IMR-90 (cell line): ENCODE data around the gene MOV10. TPM values are rescaled to one million over a fixed set of nuclear protein-coding genes. Genes with fewer than 3 reads are reported as not detected.

Experiments used
- ATAC-seq: fragments of 200-7000 bp; cut with Tn5 transposase; 2 replicates; pipeline ENCODE4 v1.9.1; 2020; ENCODE audit warnings: low read depth, mild to moderate bottlenecking, moderate library complexity
- BruUV-seq: library from RNA; stranded (reverse); fragments of 400-500 nt; replicated peaks from 2 replicates; lab custom pipeline; 2021; lab: Mats Ljungman, UMichigan
- CTCF ChIA-PET: fragments of 300-600 bp; formaldehyde crosslinking; extraction: SDS; loops from one replicate; lab custom pipeline; 2021; ENCODE audit warnings: antibody characterized with exemption; lab: Yijun Ruan, JAX
- POLR2A ChIA-PET: fragments of 300-600 bp; sonication (Branson Sonifier 250); formaldehyde crosslinking; loops from one replicate; lab custom pipeline; 2022; ENCODE audit warnings: antibody characterized with exemption; ENCODE audit not compliant: unreplicated experiment; lab: Charles Lee
- DNase-seq: peaks from one replicate; pipeline ENCODE4 v3.0.0; 2013
- H2AFZ ChIP-seq: replicated peaks from 2 replicates; pipeline ENCODE3; 2013; ENCODE audit warnings: low read length, mild to moderate bottlenecking; ENCODE audit not compliant: poor library complexity
- H2AK5ac ChIP-seq: 2 replicates; pipeline ENCODE4 v1.6.1; 2013; ENCODE audit warnings: low read depth, low read length, inconsistent platforms
- H2AK9ac ChIP-seq: replicated peaks from 2 replicates; pipeline ENCODE3; 2013; ENCODE audit warnings: mild to moderate bottlenecking, low read depth, low read length, moderate library complexity; ENCODE audit not compliant: poor library complexity
- H2BK120ac ChIP-seq: 2 replicates; pipeline ENCODE4 v1.6.1; 2013; ENCODE audit warnings: low read depth, low read length, inconsistent platforms
- H2BK15ac ChIP-seq: 3 replicates; pipeline ENCODE4 v1.6.1; 2013; ENCODE audit warnings: low read depth, low read length, inconsistent platforms
- H2BK20ac ChIP-seq: 2 replicates; pipeline ENCODE4 v1.6.1; 2013; ENCODE audit warnings: low read depth, mild to moderate bottlenecking, inconsistent platforms, low read length, moderate library complexity
- H2BK5ac ChIP-seq: 2 replicates; pipeline ENCODE4 v1.6.1; 2013; ENCODE audit warnings: mild to moderate bottlenecking, low read depth, low read length, inconsistent platforms; ENCODE audit not compliant: poor library complexity, severe bottlenecking
- H3K14ac ChIP-seq: replicated peaks from 2 replicates; pipeline ENCODE4 v1.6.1; 2013; ENCODE audit warnings: low read depth, low read length, inconsistent platforms
- H3K18ac ChIP-seq: 2 replicates; pipeline ENCODE4 v1.6.1; 2013; ENCODE audit warnings: low read depth, low read length, control low read depth
- H3K23ac ChIP-seq: 2 replicates; pipeline ENCODE4 v1.6.1; 2013; ENCODE audit warnings: low read depth, low read length, inconsistent platforms
- H3K27ac ChIP-seq: 2 replicates; pipeline ENCODE4 v1.5.1; 2013; ENCODE audit warnings: mild to moderate bottlenecking, control low read depth, low read length; ENCODE audit not compliant: insufficient read depth
- H3K27me3 ChIP-seq: 2 replicates; pipeline ENCODE4 v1.6.1; 2013; ENCODE audit warnings: low read length; ENCODE audit not compliant: control insufficient read depth, insufficient read depth
- H3K36me3 ChIP-seq: 2 replicates; pipeline ENCODE4 v1.6.1; 2013; ENCODE audit warnings: low read length, mixed read lengths; ENCODE audit not compliant: control insufficient read depth, insufficient read depth
- H3K4ac ChIP-seq: 2 replicates; pipeline ENCODE4 v1.6.1; 2013; ENCODE audit warnings: low read depth, low read length, inconsistent platforms
- H3K4me1 ChIP-seq: 2 replicates; pipeline ENCODE4 v1.6.1; 2013; ENCODE audit warnings: low read length, mixed read lengths; ENCODE audit not compliant: control insufficient read depth, insufficient read depth
- H3K4me2 ChIP-seq: 2 replicates; pipeline ENCODE4 v1.6.1; 2013; ENCODE audit warnings: low read depth, mild to moderate bottlenecking, control low read depth, low read length, moderate library complexity
- H3K4me3 ChIP-seq: 2 replicates; pipeline ENCODE4 v1.5.1; 2013; ENCODE audit warnings: low read depth, mild to moderate bottlenecking, control low read depth, low read length, moderate library complexity; ENCODE audit not compliant: insufficient read depth
- H3K56ac ChIP-seq: 2 replicates; pipeline ENCODE4 v1.6.1; 2013; ENCODE audit warnings: low read length, inconsistent platforms; ENCODE audit not compliant: insufficient read depth; ENCODE audit errors: extremely low read depth
- H3K79me1 ChIP-seq, 2 experiments: 2 replicates each; pipeline ENCODE4 v1.6.1; 2013; ENCODE audit warnings: low read length in 2 of 2, inconsistent platforms in 1 of 2, low read depth in 1 of 2
- H3K9ac ChIP-seq: 2 replicates; pipeline ENCODE4 v1.6.1; 2013; ENCODE audit warnings: low read depth, low read length, control low read depth
- H3K9me1 ChIP-seq: 2 replicates; pipeline ENCODE4 v1.6.1; 2013; ENCODE audit warnings: low read length, inconsistent platforms; ENCODE audit not compliant: insufficient read depth
- H3K9me3 ChIP-seq: 2 replicates; pipeline ENCODE4 v1.6.1; 2013; ENCODE audit warnings: low read length; ENCODE audit not compliant: control insufficient read depth, insufficient read depth
- H4K20me1 ChIP-seq: 2 replicates; pipeline ENCODE4 v1.6.1; 2013; ENCODE audit warnings: low read length, inconsistent platforms; ENCODE audit not compliant: insufficient read depth
- H4K5ac ChIP-seq: 2 replicates; pipeline ENCODE4 v1.6.1; 2013; ENCODE audit warnings: mild to moderate bottlenecking, low read depth, low read length, control low read depth
- H4K8ac ChIP-seq, 2 experiments: 2 replicates each; pipeline ENCODE4 v1.6.1; 2013; ENCODE audit warnings: low read depth in 2 of 2, low read length in 2 of 2, control low read depth in 1 of 2, inconsistent platforms in 1 of 2
- H4K91ac ChIP-seq: 2 replicates; pipeline ENCODE4 v1.6.1; 2013; ENCODE audit warnings: low read depth, low read length, inconsistent platforms; ENCODE audit not compliant: insufficient read depth
- BHLHE40 ChIP-seq: fragments of 150-350 bp; IDR thresholded peaks from 2 replicates; pipeline ENCODE4 v1.6.1; 2016; ENCODE audit warnings: mild to moderate bottlenecking, low read depth, low read length
- CEBPB ChIP-seq: IDR thresholded peaks from 2 replicates; pipeline ENCODE4 v1.6.1; 2012; ENCODE audit warnings: low read depth, low read length, improper control_type of control experiment
- MAFK ChIP-seq: IDR thresholded peaks from 2 replicates; pipeline ENCODE4 v1.6.1; 2012; ENCODE audit warnings: low read depth, low read length, improper control_type of control experiment
- MXI1 ChIP-seq: IDR thresholded peaks from 2 replicates; pipeline ENCODE4 v1.6.1; 2012; ENCODE audit warnings: low read depth, mild to moderate bottlenecking, low read length, moderate library complexity, borderline replicate concordance
- NFE2L2 ChIP-seq: fragments of 150-350 bp; IDR thresholded peaks from 2 replicates; pipeline ENCODE4 v1.6.1; 2016; ENCODE audit warnings: low read depth, mild to moderate bottlenecking, low read length
- RAD21 ChIP-seq: IDR thresholded peaks from 2 replicates; pipeline ENCODE4 v1.6.1; 2012; ENCODE audit warnings: low read length, improper control_type of control experiment
- RCOR1 ChIP-seq: IDR thresholded peaks from 2 replicates; pipeline ENCODE4 v1.6.1; 2012; ENCODE audit warnings: mild to moderate bottlenecking, low read length, improper control_type of control experiment; ENCODE audit not compliant: insufficient replicate concordance
- RFX5 ChIP-seq: IDR thresholded peaks from 2 replicates; pipeline ENCODE4 v1.8.0; 2012; ENCODE audit warnings: low read depth, mild to moderate bottlenecking, low read length, moderate library complexity
- SMC3 ChIP-seq: fragments of 150-350 bp; IDR thresholded peaks from 2 replicates; pipeline ENCODE4 v1.6.1; 2016; ENCODE audit warnings: low read depth, mild to moderate bottlenecking, antibody characterized with exemption, low read length, moderate library complexity
- USF2 ChIP-seq: fragments of 150-350 bp; IDR thresholded peaks from 2 replicates; pipeline ENCODE4 v1.6.1; 2017; ENCODE audit warnings: mild to moderate bottlenecking, antibody characterized with exemption, low read length, low read depth
- WGBS, 2 experiments: methylation state at CpG; one replicate each; pipeline versions ENCODE4 v1.1.5 to v1.1.7; 2013; ENCODE audit warnings: missing lambda C conversion rate in 2 of 2; ENCODE audit not compliant: insufficient read length in 1 of 2; ENCODE audit errors: extremely low coverage in 2 of 2; 5-methylcytosine and 5-hydroxymethylcytosine counted together
- dilution Hi-C: fragments of 300-500 bp; cut with HindIII; formaldehyde crosslinking; loops from one replicate; pipeline ENCODE4 v1.14.3; 2018; ENCODE audit warnings: low sequenced_read_pairs; ENCODE audit not compliant: unreplicated experiment
- in situ Hi-C: fragments of 300-500 bp; cut with MboI; formaldehyde crosslinking; loops from 3 replicates; pipeline ENCODE4 v1.14.3; 2019; ENCODE audit warnings: low sequenced_read_pairs, inconsistent platforms, mixed read lengths
- intact Hi-C: fragments of 100-400 bp; cut with micrococcal nuclease; formaldehyde crosslinking; loops from 2 replicates; pipeline ENCODE4 v1.10.0; 2022
- polyA plus RNA-seq, 3 experiments: library from polyadenylated mRNA; depleted of rRNA; stranded (reverse); fragments of >200 nt; gene quantifications; 2 replicates each; pipeline ENCODE4 v1.2.3, GENCODE V29; 2012; ENCODE audit warnings: low replicate concordance in 1 of 3
- total RNA-seq: library from RNA; depleted of rRNA; stranded (reverse); fragments of >200 nt; gene quantifications from 2 replicates; pipeline ENCODE4 v1.2.3, GENCODE V29; 2012

The MOV10 gene
- total and polyA plus RNA-seq, 2 of the 4 experiments (the other 2 are of a cell fraction): 36.7 to 103 TPM

- H3K56ac ChIP-seq: no peak overlapping the region
- 100% methylated on average over 5 of the region's 11 CpGs; no CpG with 5 or more reads in 1 of the 2 experiments for WGBS, 2 experiments
- H3K36me3 ChIP-seq: peaks cover 43% of the 10 kb centered on the region
- no peaks in the 10 kb centered on the region for H3K9me3 ChIP-seq
- no peak overlapping the region for H2BK5ac ChIP-seq
- no peak overlapping the region for H3K4me2 ChIP-seq
- peaks cover 12% of the 10 kb centered on the region; the same call in 1 of the 2 replicates for H4K20me1 ChIP-seq
- no TSS peak for BruUV-seq
- no peak overlapping the region for H3K9ac ChIP-seq
- no peak overlapping the region for H3K18ac ChIP-seq
- DNase-seq: no peak
- intact Hi-C loops: no loop called here
- no peak overlapping the region for H2AFZ ChIP-seq
- H3K27ac ChIP-seq: no peak overlapping the region
- H3K4ac ChIP-seq: no peak overlapping the region
- no peak overlapping the region for H3K4me3 ChIP-seq
- no peak overlapping the region for H4K8ac ChIP-seq
- no peak overlapping the region for H4K5ac ChIP-seq
- H2AK5ac ChIP-seq: no peak overlapping the region
- dilution Hi-C loops: no loop called here
- no peak overlapping the region for H2BK20ac ChIP-seq
- H2BK120ac ChIP-seq: no peak overlapping the region
- ChIA-PET POLR2A (no interaction called here), CTCF (interaction anchor here (0.9 kb wide), 1 partner anchor 16 kb away, joined by 3 read pairs; no protein-coding TSS in a partner anchor)
- H3K79me1 ChIP-seq: peaks cover 13 to 52% of the 10 kb centered on the region in 2 experiments
- H2AK9ac ChIP-seq: no peak overlapping the region
- peaks cover 17% of the 10 kb centered on the region for H3K9me1 ChIP-seq
- H3K23ac ChIP-seq: no peak overlapping the region
- in situ Hi-C loops: no loop called here
- no peak for TF ChIP-seq RCOR1
- no peak for TF ChIP-seq SMC3
- no peak for TF ChIP-seq MAFK
- no peak for TF ChIP-seq NFE2L2
- TF ChIP-seq RAD21: no peak
- no peak for TF ChIP-seq BHLHE40
- TF ChIP-seq MXI1: no peak
- TF ChIP-seq USF2: no peak
- no peak for TF ChIP-seq RFX5
- no peak for TF ChIP-seq CEBPB
- H2BK15ac ChIP-seq: no peak overlapping the region
- no peak overlapping the region for H3K14ac ChIP-seq
- no peaks in the 10 kb centered on the region for H3K27me3 ChIP-seq
- H4K91ac ChIP-seq: no peak overlapping the region
- no peaks in the 10 kb centered on the region; the same call in none of the 2 replicates for H3K4me1 ChIP-seq
- no peak for ATAC-seq
These were observed 15.4 kb downstream of the MOV10 start for GRCh38 chr1:112689842-112690237.
